ENCODE measurements around the gene TNRC18. TPM values are rescaled to one million over a fixed set of nuclear protein-coding genes. Genes with fewer than 3 reads are reported as not detected.

The TNRC18 gene
- total RNA-seq, 5 donors from 2014 or later (not counting 1 experiment from before 2014, with no cell fraction given): 58.8 to 71.0 (median 62.6) TPM

Other genes with a start within 250 kb of the TNRC18 start
- 100 to 1,000 TPM in 2 of 5 donors, 10 to 100 TPM in 3; 84.5 to 108 (median 93.5) TPM for gene WIPI2, start 233.6 kb downstream of the TNRC18 start, total RNA-seq
- under 1 TPM; 0.20 to 0.49 (median 0.32) TPM for gene SLC29A4, start 140.9 kb downstream of the TNRC18 start, total RNA-seq
- 10 to 100 TPM in 3 of 5 donors, 1 to 10 TPM in 2; 8.1 to 14.1 (median 12.0) TPM for gene FBXL18, start 90.0 kb upstream of the TNRC18 start, total RNA-seq
- 1,000 to 10,000 TPM; 3,072 to 3,822 (median 3,615) TPM for gene ACTB, start 106.8 kb upstream of the TNRC18 start, total RNA-seq
- 1 to 10 TPM; 4.6 to 6.4 (median 5.7) TPM for gene FSCN1, start 169.0 kb upstream of the TNRC18 start, total RNA-seq